ENCODE measurements around the gene RHOU. TPM values are rescaled to one million over a fixed set of nuclear protein-coding genes. Genes with fewer than 3 reads are reported as not detected.

Gene RHOU
- total RNA-seq, 1 experiment from 2014 or later, result 6.5 TPM

GRCh38 chr1:228781161-228781808, 46.0 kb downstream of the RHOU start:
- Mint-ChIP-seq H3K4me3 (ENCODE audit: low read depth, unreplicated experiment) (no peak overlapping the region), H3K27me3 (ENCODE audit: unreplicated experiment) (no peaks in the 10 kb centered on the region), H3K27ac (ENCODE audit: unreplicated experiment) (no peak overlapping the region), H3K9me3 (ENCODE audit: low read depth, unreplicated experiment) (no peaks in the 10 kb centered on the region), H3K36me3 (ENCODE audit: insufficient read depth, unreplicated experiment) (no peaks in the 10 kb centered on the region), H3K4me1 (ENCODE audit: low read depth, unreplicated experiment) (no peaks in the 10 kb centered on the region)
- intact Hi-C loops (cut with micrococcal nuclease; ENCODE audit: unreplicated experiment), result no loop called here
- CTCF ChIA-PET, result no interaction called here
- no TSS peak for BruUV-seq (replicated peaks)
- no peak for TF ChIP-seq CTCF (IDR thresholded peaks at IDR 0.05; ENCODE audit: unreplicated experiment)
- DNase-seq, result no peak

- H3K27me3 Mint-ChIP-seq (ENCODE audit: unreplicated experiment), result no peaks in the 10 kb centered on the region
- CTCF ChIA-PET, result no interaction called here
- DNase-seq, result no peak
- no peak overlapping the region for H3K27ac Mint-ChIP-seq (ENCODE audit: unreplicated experiment)
- BruUV-seq (replicated peaks), result no TSS peak
- no peaks in the 10 kb centered on the region for H3K9me3 Mint-ChIP-seq (ENCODE audit: low read depth, unreplicated experiment)
- intact Hi-C loops (cut with micrococcal nuclease; ENCODE audit: unreplicated experiment), result no loop called here
- H3K36me3 Mint-ChIP-seq (ENCODE audit: insufficient read depth, unreplicated experiment), result no peaks in the 10 kb centered on the region
- TF ChIP-seq CTCF (IDR thresholded peaks at IDR 0.05; ENCODE audit: unreplicated experiment), result no peak
- H3K4me1 Mint-ChIP-seq (ENCODE audit: low read depth, unreplicated experiment), result no peaks in the 10 kb centered on the region
- H3K4me3 Mint-ChIP-seq (ENCODE audit: low read depth, unreplicated experiment), result no peak overlapping the region
Observed at GRCh38 chr1:228781809-228782661, 46.8 kb downstream of the RHOU start.

- CTCF ChIA-PET, result interaction anchor here (0.6 kb wide), 1 partner anchor 45 kb away, joined by 3 read pairs; no protein-coding TSS in a partner anchor
- BruUV-seq (replicated peaks), result no TSS peak
Observed at GRCh38 chr1:228782662-228783417, 47.6 kb downstream of the RHOU start.

More at GRCh38 chr1:228782662-228783417, 47.6 kb downstream of the RHOU start:
- H3K4me3 Mint-ChIP-seq (ENCODE audit: low read depth, unreplicated experiment), result no peak overlapping the region
- peaks cover 4% of the 10 kb centered on the region for H3K27me3 Mint-ChIP-seq (ENCODE audit: unreplicated experiment)
- intact Hi-C loops (cut with micrococcal nuclease; ENCODE audit: unreplicated experiment), result no loop called here
- DNase-seq, result peak; percentile 28
- peaks cover under 1% of the 10 kb centered on the region for H3K9me3 Mint-ChIP-seq (ENCODE audit: low read depth, unreplicated experiment)
- TF ChIP-seq CTCF (IDR thresholded peaks at IDR 0.05; ENCODE audit: unreplicated experiment), result no peak
- no peaks in the 10 kb centered on the region for H3K36me3 Mint-ChIP-seq (ENCODE audit: insufficient read depth, unreplicated experiment)
- H3K27ac Mint-ChIP-seq (ENCODE audit: unreplicated experiment), result no peak overlapping the region
- no peaks in the 10 kb centered on the region for H3K4me1 Mint-ChIP-seq (ENCODE audit: low read depth, unreplicated experiment)

All from Calu3 (cell line).